GM19238 (cell line): ENCODE results near the gene CNOT8.
"Not testable (repeated sequence)": the region's sequence is repeated elsewhere in the genome, so short reads cannot be mapped to it uniquely, and the experiment has no call there.

Source experiments
- DNase-seq: peaks from one replicate; pipeline ENCODE4 v3.0.0; 2011; ENCODE audit warnings: low spot score; ENCODE audit not compliant: insufficient read length

CNOT8 gene

GRCh38 chr5:154863291-154864080 lies 5.1 kb downstream of the CNOT8 start:
- no peak for DNase-seq

GRCh38 chr5:154865466-154866184 lies 7.2 kb downstream of the CNOT8 start:
- DNase-seq, result no peak

GRCh38 chr5:154866841-154867240 lies 8.4 kb downstream of the CNOT8 start:
- no peak for DNase-seq

- no peak for DNase-seq
These were observed 10.3 kb downstream of the CNOT8 start for GRCh38 chr5:154868702-154869101.

GRCh38 chr5:154871734-154872133 lies 13.3 kb downstream of the CNOT8 start:
- no peak for DNase-seq

- no peak for DNase-seq
These were observed 15.4 kb downstream of the CNOT8 start for GRCh38 chr5:154873791-154874331.

- no peak for DNase-seq
These were observed 20.4 kb downstream of the CNOT8 start for GRCh38 chr5:154878642-154879335.

- DNase-seq, result no peak
These were observed 23.6 kb downstream of the CNOT8 start for GRCh38 chr5:154881986-154882385.

- no peak for DNase-seq
These were observed 26.0 kb downstream of the CNOT8 start for GRCh38 chr5:154884424-154884823.

GRCh38 chr5:154885439-154885838 lies 27.0 kb downstream of the CNOT8 start:
- DNase-seq, result no peak

- no peak for DNase-seq
These were observed 33.9 kb downstream of the CNOT8 start for GRCh38 chr5:154892369-154892771.

GRCh38 chr5:154893381-154893780 lies 35.0 kb downstream of the CNOT8 start:
- no peak for DNase-seq

GRCh38 chr5:154895606-154896561 lies 37.5 kb downstream of the CNOT8 start:
- DNase-seq, result no peak

- no peak for DNase-seq
These were observed 38.2 kb downstream of the CNOT8 start for GRCh38 chr5:154896562-154897165.

GRCh38 chr5:154898210-154898609 lies 39.8 kb downstream of the CNOT8 start:
- no peak for DNase-seq

- DNase-seq, result no peak
These were observed 40.9 kb downstream of the CNOT8 start for GRCh38 chr5:154899151-154899816.

- DNase-seq, result no peak
These were observed 41.6 kb downstream of the CNOT8 start for GRCh38 chr5:154900066-154900465.

GRCh38 chr5:154901276-154901675 lies 42.8 kb downstream of the CNOT8 start:
- no peak for DNase-seq

- DNase-seq, result no peak
These were observed 43.5 kb downstream of the CNOT8 start for GRCh38 chr5:154901913-154902312.

GRCh38 chr5:154905601-154906000 lies 47.2 kb downstream of the CNOT8 start:
- not testable (repeated sequence) for DNase-seq
